Colonic mucosa (tissue), 4 donors: Measurements from ENCODE around the gene TULP1. TPM values are rescaled to one million over a fixed set of nuclear protein-coding genes. Genes with fewer than 3 reads are reported as not detected.
"Not testable (repeated sequence)": the region's sequence is repeated elsewhere in the genome, so short reads cannot be mapped to it uniquely, and the experiment has no call there.

Experiments
- DNase-seq: peaks from one replicate; pipeline ENCODE4 v3.0.0-alpha.2; 2020
- H3K27ac ChIP-seq: fragments of 200-600 bp; one replicate; pipeline ENCODE4 v1.8.0; 2021
- H3K27me3 ChIP-seq: fragments of 200-600 bp; one replicate; pipeline ENCODE4 v1.8.0; 2021
- H3K36me3 ChIP-seq: fragments of 200-600 bp; one replicate; pipeline ENCODE4 v1.8.0; 2021
- H3K4me1 ChIP-seq: fragments of 200-600 bp; one replicate; pipeline ENCODE4 v1.8.0; 2021; ENCODE audit warnings: mild to moderate bottlenecking
- H3K4me3 ChIP-seq: fragments of 200-600 bp; one replicate; pipeline ENCODE4 v1.8.0; 2021
- H3K9ac ChIP-seq, 2 donors: one replicate each; pipeline ENCODE4 v1.7.0; 2013; ENCODE audit warnings: control low read depth in 2 of 2, low read depth in 2 of 2, low read length in 2 of 2
- H3K9me3 ChIP-seq: fragments of 200-600 bp; one replicate; pipeline ENCODE4 v1.8.0; 2021
- CTCF ChIP-seq: fragments of 200-600 bp; IDR thresholded peaks from one replicate; pipeline ENCODE4 v1.8.0; 2022; ENCODE audit warnings: antibody characterized with exemption, mild to moderate bottlenecking
- intact Hi-C: fragments of 100-400 bp; cut with DNase I; formaldehyde crosslinking; loops from one replicate; pipeline ENCODE4 v1.14.1; 2022
- total RNA-seq, 2 donors: library from RNA; stranded (reverse); fragmentation: NEBNext Ultra II Directional in 1 of 2; extraction: Animal tissue kit (Norgen Biotek cat#: 25700) in 1 of 2; gene quantifications; one replicate each; pipeline ENCODE4 v1.2.1, GENCODE V29; 2021
- donor health status: healthy.
- donor health status: DM: no; HTN: no; CAD: no.
- donor health status: DM: no; HTN: no; CAD: no.

TULP1 gene
- total RNA-seq, 2 donors from 2014 or later: not detected

- Histone ChIP-seq H3K9me3 (no peaks in the 10 kb centered on the region), H3K27ac (no peak overlapping the region), H3K36me3 (no peaks in the 10 kb centered on the region), H3K4me1 (no peaks in the 10 kb centered on the region), H3K9ac (no peak overlapping the region), H3K4me3 (no peak overlapping the region), H3K27me3 (no peaks in the 10 kb centered on the region)
- no peak for TF ChIP-seq CTCF
- no peak for DNase-seq
- intact Hi-C loops: no loop called here
Measured at GRCh38 chr6:35519313-35520015, 6.8 kb upstream of the TULP1 start.

GRCh38 chr6:35518566-35519312 lies 6.0 kb upstream of the TULP1 start:
- no peak for DNase-seq
- Histone ChIP-seq H3K9ac (no peak overlapping the region), H3K27ac (no peak overlapping the region), H3K4me1 (no peaks in the 10 kb centered on the region), H3K36me3 (no peaks in the 10 kb centered on the region), H3K9me3 (no peaks in the 10 kb centered on the region), H3K4me3 (no peak overlapping the region), H3K27me3 (no peaks in the 10 kb centered on the region)
- intact Hi-C loops: no loop called here
- no peak for TF ChIP-seq CTCF

- H3K27ac ChIP-seq, intact Hi-C loops, DNase-seq, H3K9me3 ChIP-seq, H3K9ac ChIP-seq, H3K36me3 ChIP-seq, H3K27me3 ChIP-seq, H3K4me1 ChIP-seq, H3K4me3 ChIP-seq: not testable (repeated sequence)
Measured at GRCh38 chr6:35517978-35518377, 5.3 kb upstream of the TULP1 start.

- Histone ChIP-seq H3K4me1 (no peaks in the 10 kb centered on the region), H3K36me3 (no peaks in the 10 kb centered on the region), H3K4me3 (no peak overlapping the region), H3K27me3 (no peaks in the 10 kb centered on the region), H3K27ac (no peak overlapping the region), H3K9ac (no peak overlapping the region), H3K9me3 (no peaks in the 10 kb centered on the region)
- intact Hi-C loops: no loop called here
- TF ChIP-seq CTCF: no peak
- DNase-seq: no peak
Measured at GRCh38 chr6:35516712-35517111, 4.0 kb upstream of the TULP1 start.

DNA sequence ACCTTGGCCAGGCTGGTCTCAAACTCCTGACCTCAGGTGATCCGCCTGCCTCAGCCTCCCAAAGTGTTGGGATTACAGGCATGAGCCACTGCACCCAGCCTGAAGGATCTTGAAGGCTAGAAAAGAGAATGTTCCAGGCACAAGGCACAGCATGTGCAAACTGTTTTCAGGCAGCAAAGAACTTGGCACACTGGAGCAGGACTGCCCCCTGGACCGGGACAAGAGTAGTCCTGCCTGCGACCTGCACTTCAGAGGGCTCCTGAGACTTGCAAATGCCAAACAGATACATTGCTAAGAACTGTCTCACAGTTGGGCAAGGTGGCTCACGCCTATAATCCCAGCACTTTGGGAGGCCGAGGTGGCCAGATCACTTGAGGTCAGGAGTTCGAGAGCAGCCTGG lies 3.2 kb upstream of the TULP1 start:
- H3K27me3 ChIP-seq, H3K27ac ChIP-seq, H3K9me3 ChIP-seq, H3K4me3 ChIP-seq, DNase-seq, intact Hi-C loops, H3K4me1 ChIP-seq, H3K9ac ChIP-seq, H3K36me3 ChIP-seq: not testable (repeated sequence)

DNA sequence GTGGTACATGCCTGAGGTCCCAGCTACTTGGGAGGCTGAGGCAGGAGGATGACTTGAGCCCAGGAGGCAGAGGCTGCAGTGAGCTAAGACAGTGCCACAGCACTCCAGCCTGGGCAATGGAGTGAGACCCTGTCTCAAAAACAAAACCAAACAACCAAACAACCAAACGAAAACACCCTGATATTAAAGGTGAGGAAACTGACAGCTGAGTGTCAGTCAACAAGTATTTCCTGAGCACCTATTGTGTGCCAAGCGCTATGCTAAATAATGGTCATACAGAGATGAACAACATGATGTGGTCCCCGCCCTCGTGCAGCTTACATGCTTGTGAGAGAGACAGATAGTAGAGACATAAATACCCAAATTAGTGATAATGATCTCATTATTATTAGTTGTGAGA lies 1.9 kb upstream of the TULP1 start:
- no peak overlapping the region for H3K4me3 ChIP-seq
- H3K9ac ChIP-seq: no peak overlapping the region
- no peaks in the 10 kb centered on the region for H3K4me1 ChIP-seq
- DNase-seq: no peak
- intact Hi-C loops: no loop called here
- no peaks in the 10 kb centered on the region for H3K36me3 ChIP-seq
- no peaks in the 10 kb centered on the region for H3K9me3 ChIP-seq
- H3K27ac ChIP-seq: no peak overlapping the region
- TF ChIP-seq CTCF: no peak
- H3K27me3 ChIP-seq: peaks cover 3% of the 10 kb centered on the region
